ENCODE measurements around the gene ZNF581. TPM values are rescaled to one million over a fixed set of nuclear protein-coding genes. Genes with fewer than 3 reads are reported as not detected.

Gene ZNF581
- total RNA-seq, 4 donors from 2014 or later = 20.1 to 27.3 (median 22.8) TPM

GRCh38 chr19:55606471-55606787, 37.0 kb upstream of the ZNF581 start:
- WGBS, 2 donors = 19 to 23% methylated on average over 12 of the region's 12 CpGs
- intact Hi-C loops (cut with DNase I; ENCODE audit: low total_unique reads) = no loop called here
- no peak overlapping the region for H3K4me3 ChIP-seq (ENCODE audit: low read depth, poor library complexity, severe bottlenecking)
- no peak for DNase-seq (ENCODE audit: low spot score in 2 of 2)
- TF ChIP-seq CTCF (IDR thresholded peaks at IDR 0.05) (no peak), POLR2A (IDR thresholded peaks at IDR 0.05) (no peak)

GRCh38 chr19:55606817-55607216, 36.6 kb upstream of the ZNF581 start:
- H3K4me3 ChIP-seq (ENCODE audit: low read depth, poor library complexity, severe bottlenecking) = no peak overlapping the region
- intact Hi-C loops (cut with DNase I; ENCODE audit: low total_unique reads) = no loop called here
- WGBS, 2 donors = 72 to 75% methylated on average over 9 of the region's 9 CpGs
- no peak for TF ChIP-seq CTCF (IDR thresholded peaks at IDR 0.05)
- TF ChIP-seq POLR2A (IDR thresholded peaks at IDR 0.05) = no peak
- no peak for DNase-seq (ENCODE audit: low spot score in 2 of 2)

GRCh38 chr19:55609326-55609725, 34.1 kb upstream of the ZNF581 start:
- intact Hi-C loops (cut with DNase I; ENCODE audit: low total_unique reads) = no loop called here
- no peak for TF ChIP-seq POLR2A (IDR thresholded peaks at IDR 0.05)
- TF ChIP-seq CTCF (IDR thresholded peaks at IDR 0.05) = no peak
- DNase-seq (ENCODE audit: low spot score in 2 of 2) = no peak
- 90 to 96% methylated on average over 5 of the region's 5 CpGs for WGBS, 2 donors
- H3K4me3 ChIP-seq (ENCODE audit: low read depth, poor library complexity, severe bottlenecking) = no peak overlapping the region

GRCh38 chr19:55611300-55611982, 32.0 kb upstream of the ZNF581 start:
- WGBS, 2 donors = 70 to 79% methylated on average over 15 of the region's 15 CpGs
- TF ChIP-seq CTCF (IDR thresholded peaks at IDR 0.05) (no peak), POLR2A (IDR thresholded peaks at IDR 0.05) (no peak)
- intact Hi-C loops (cut with DNase I; ENCODE audit: low total_unique reads) = loop anchor here (10.0 kb wide), 1 partner anchor 97 kb away; no protein-coding TSS in a partner anchor

GRCh38 chr19:55611983-55612645, 31.3 kb upstream of the ZNF581 start:
- no peak for DNase-seq (ENCODE audit: low spot score in 2 of 2)
- TF ChIP-seq POLR2A (IDR thresholded peaks at IDR 0.05) = no peak
- no peak for TF ChIP-seq CTCF (IDR thresholded peaks at IDR 0.05)
- intact Hi-C loops (cut with DNase I; ENCODE audit: low total_unique reads) = loop anchor here (10.0 kb wide), 1 partner anchor 97 kb away; no protein-coding TSS in a partner anchor
- no peak overlapping the region for H3K4me3 ChIP-seq (ENCODE audit: low read depth, poor library complexity, severe bottlenecking)
- 73% methylated on average over 3 of the region's 3 CpGs for WGBS, 2 donors

More at GRCh38 chr19:55611300-55611982, 32.0 kb upstream of the ZNF581 start:
- DNase-seq (ENCODE audit: low spot score in 2 of 2) = no peak
- no peak overlapping the region for H3K4me3 ChIP-seq (ENCODE audit: low read depth, poor library complexity, severe bottlenecking)
